Naive thymus-derived CD8-positive, alpha-beta T cell (primary cell): Measurements from ENCODE around the gene KCNT2. TPM values are rescaled to one million over a fixed set of nuclear protein-coding genes. Genes with fewer than 3 reads are reported as not detected.

Source experiments
- ATAC-seq, 2 donors: fragments of 150-1000 bp; cut with Tn5 transposase in 1 of 2; sonication (Bioruptor Pico), chemical (Tn5 transposase) in 1 of 2; 1 replicate in 1 of 2; 2 replicates in 1 of 2; pipeline ENCODE4 v1.10.0; 2021; ENCODE audit warnings: mild to moderate bottlenecking in 2 of 2, moderate library complexity in 2 of 2
- POLR2A ChIA-PET: fragments of 350-600 bp; sonication (Branson Sonifier 250); formaldehyde crosslinking; loops from one replicate; lab custom pipeline; 2021; ENCODE audit warnings: antibody characterized with exemption; lab: Charles Lee
- DNase-seq, 10 donors: peaks; one replicate each; pipeline versions ENCODE4 v3.0.0 to v3.0.0-alpha.2; 2020 to 2022
- H3K27ac Mint-ChIP-seq, 10 donors: one replicate each; pipeline ENCODE4 v1.8.0; 2020 to 2022; ENCODE audit warnings: mild to moderate bottlenecking in 10 of 10, mixed read lengths in 10 of 10, moderate library complexity in 4 of 10, inconsistent platforms in 1 of 10
- H3K27me3 Mint-ChIP-seq, 5 donors: one replicate each; pipeline ENCODE4 v1.8.0; 2021 to 2022; ENCODE audit warnings: mixed read lengths in 5 of 5
- H3K36me3 Mint-ChIP-seq, 3 donors: one replicate each; pipeline ENCODE4 v1.8.0; 2020 to 2022; ENCODE audit warnings: mixed read lengths in 3 of 3, mild to moderate bottlenecking in 2 of 3, inconsistent platforms in 1 of 3
- H3K4me1 Mint-ChIP-seq, 4 donors: one replicate each; pipeline ENCODE4 v1.8.0; 2021 to 2022; ENCODE audit warnings: mixed read lengths in 4 of 4
- H3K4me3 Mint-ChIP-seq, 10 donors: one replicate each; pipeline ENCODE4 v1.8.0; 2020 to 2022; ENCODE audit warnings: mild to moderate bottlenecking in 10 of 10, mixed read lengths in 10 of 10, moderate library complexity in 6 of 10, inconsistent platforms in 1 of 10
- H3K9me3 Mint-ChIP-seq, 9 donors: one replicate each; pipeline ENCODE4 v1.8.0; 2020 to 2022; ENCODE audit warnings: mixed read lengths in 9 of 9, mild to moderate bottlenecking in 3 of 9, inconsistent platforms in 1 of 9, moderate library complexity in 1 of 9
- microRNA-seq: library from miRNA; unstranded; fragments of <30 nt; microRNA quantifications from one replicate; pipeline ENCODE4 v1.2.0, GENCODE V29; 2022; ENCODE audit warnings: borderline microRNAs expressed
- polyA plus RNA-seq, 3 donors: library from polyadenylated mRNA; unstranded; fragments of 300-500 nt; fragmentation: Illumina TruSeq; gene quantifications; one replicate each; pipeline ENCODE4 v1.2.3, GENCODE V29; 2021
- total RNA-seq, 8 experiments: library from RNA in 2 of 8; stranded (reverse) in 2 of 8; gene quantifications; one replicate each; pipeline ENCODE4 v1.2.3 and lab custom pipeline; 2021 to 2026

Gene KCNT2
- total and polyA plus RNA-seq, 5 experiments from 2014 or later: not detected

DNA sequence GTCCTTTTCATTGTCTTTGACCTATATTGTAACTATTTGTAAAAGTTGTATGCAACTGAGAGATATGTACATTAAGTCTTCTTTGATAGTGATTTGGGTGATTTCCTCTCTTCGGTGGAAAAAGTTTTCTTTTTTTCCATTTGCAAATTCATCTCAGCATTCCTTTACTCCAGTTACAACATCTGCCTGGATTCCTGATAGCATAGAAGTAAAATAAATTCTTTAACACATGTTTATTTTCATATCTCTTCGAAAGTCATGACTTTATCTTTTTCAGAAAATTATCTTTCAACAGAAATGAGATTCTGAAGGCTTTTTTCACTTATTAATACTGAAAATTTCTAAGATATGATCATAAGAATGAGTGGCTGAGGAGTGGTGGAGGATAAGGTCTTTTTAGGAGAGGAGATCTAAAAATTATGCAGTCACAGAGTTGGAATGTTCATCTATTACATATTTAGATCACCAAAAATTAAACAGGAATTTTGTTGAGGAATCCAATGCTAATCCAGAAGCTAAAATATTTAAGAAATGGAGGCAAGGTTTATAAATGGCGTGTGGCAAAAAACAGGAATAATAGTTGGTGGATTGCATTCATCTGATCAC is 400.5 kb downstream of the KCNT2 start:
- ATAC-seq (no peak), DNase-seq (no peak)
- Mint-ChIP-seq H3K27me3 (peaks cover 0 to 2% (median 0%) of the 10 kb centered on the region in 5 donors), H3K9me3 (peaks cover 0 to 20% (median 0%) of the 10 kb centered on the region in 9 donors), H3K36me3 (no peaks in the 10 kb centered on the region), H3K27ac (no peak overlapping the region), H3K4me1 (no peaks in the 10 kb centered on the region), H3K4me3 (no peak overlapping the region)
- POLR2A ChIA-PET: no interaction called here

- POLR2A ChIA-PET: no interaction called here
- Mint-ChIP-seq H3K36me3 (no peaks in the 10 kb centered on the region), H3K4me1 (no peaks in the 10 kb centered on the region), H3K27ac (no peak overlapping the region), H3K9me3 (peaks cover 0 to 20% (median 0%) of the 10 kb centered on the region in 9 donors), H3K4me3 (no peak overlapping the region), H3K27me3 (peaks cover 0 to 2% (median 0%) of the 10 kb centered on the region in 5 donors)
- DNase-seq: no peak
- ATAC-seq: no peak
These were observed 402.4 kb downstream of the KCNT2 start for GRCh38 chr1:196205882-196206281.

DNA sequence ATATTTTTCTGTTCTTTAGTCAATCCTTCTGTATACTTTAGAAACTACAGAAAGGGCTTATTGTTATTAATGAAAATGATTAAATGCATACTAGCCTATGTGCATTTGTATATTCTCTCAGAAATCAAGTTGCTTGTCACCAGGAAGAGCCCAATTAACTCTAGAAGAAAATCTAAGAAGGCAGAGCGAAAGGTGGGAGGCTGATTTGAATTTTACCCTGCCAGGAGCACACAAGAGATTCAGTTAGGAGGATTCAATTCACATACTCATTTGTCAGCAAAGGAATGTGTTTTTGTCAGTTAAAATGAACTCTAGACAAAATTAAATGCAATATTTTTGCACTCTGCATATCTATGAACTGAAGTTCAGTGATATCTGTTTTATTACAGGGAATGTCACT is 411.8 kb downstream of the KCNT2 start:
- POLR2A ChIA-PET: no interaction called here
- no peak for DNase-seq
- Mint-ChIP-seq H3K9me3 (peaks cover 0 to 19% (median 4%) of the 10 kb centered on the region in 9 donors), H3K36me3 (no peaks in the 10 kb centered on the region), H3K4me3 (no peak overlapping the region), H3K27me3 (peaks cover 0 to 4% (median 1%) of the 10 kb centered on the region in 5 donors), H3K27ac (no peak overlapping the region), H3K4me1 (no peaks in the 10 kb centered on the region)
- no peak for ATAC-seq

- Mint-ChIP-seq H3K27me3 (peaks cover 0 to 4% (median 1%) of the 10 kb centered on the region in 5 donors), H3K36me3 (no peaks in the 10 kb centered on the region), H3K4me1 (no peaks in the 10 kb centered on the region), H3K4me3 (no peak overlapping the region), H3K9me3 (peaks cover 6 to 31% (median 16%) of the 10 kb centered on the region in 9 donors), H3K27ac (no peak overlapping the region)
- ATAC-seq (no peak), DNase-seq (no peak)
- POLR2A ChIA-PET: no interaction called here
These were observed 414.2 kb downstream of the KCNT2 start for GRCh38 chr1:196193896-196194559.

- no peak for DNase-seq
- H3K36me3 Mint-ChIP-seq: no peaks in the 10 kb centered on the region
- POLR2A ChIA-PET: interaction anchor here (0.6 kb wide), 1 partner anchor 14 kb away, joined by 5 read pairs; no protein-coding TSS in a partner anchor
- no peak overlapping the region for H3K27ac Mint-ChIP-seq
- peaks cover 0 to 9% (median 2%) of the 10 kb centered on the region in 9 donors for H3K9me3 Mint-ChIP-seq
- H3K4me3 Mint-ChIP-seq: no peak overlapping the region
- no peaks in the 10 kb centered on the region for H3K4me1 Mint-ChIP-seq
- ATAC-seq: no peak
- no peaks in the 10 kb centered on the region for H3K27me3 Mint-ChIP-seq
These were observed 424.3 kb downstream of the KCNT2 start for GRCh38 chr1:196183941-196184340.

GRCh38 chr1:196181594-196181878 is 426.7 kb downstream of the KCNT2 start:
- H3K27me3 Mint-ChIP-seq: no peaks in the 10 kb centered on the region
- no peak for ATAC-seq
- H3K4me1 Mint-ChIP-seq: no peaks in the 10 kb centered on the region
- H3K4me3 Mint-ChIP-seq: no peak overlapping the region
- no peaks in the 10 kb centered on the region for H3K36me3 Mint-ChIP-seq
- no peak for DNase-seq
- no peak overlapping the region for H3K27ac Mint-ChIP-seq
- POLR2A ChIA-PET: no interaction called here
- H3K9me3 Mint-ChIP-seq: peaks cover 0 to 14% (median 2%) of the 10 kb centered on the region in 9 donors

- ATAC-seq (no peak), DNase-seq (no peak)
- Mint-ChIP-seq H3K4me3 (no peak overlapping the region), H3K27me3 (no peaks in the 10 kb centered on the region), H3K9me3 (peaks cover 0 to 10% (median under 1%) of the 10 kb centered on the region in 9 donors), H3K4me1 (no peaks in the 10 kb centered on the region), H3K36me3 (no peaks in the 10 kb centered on the region), H3K27ac (no peak overlapping the region)
- POLR2A ChIA-PET: no interaction called here
These were observed 427.2 kb downstream of the KCNT2 start for GRCh38 chr1:196180847-196181593.

- peaks cover 0 to 10% (median 0%) of the 10 kb centered on the region in 9 donors for H3K9me3 Mint-ChIP-seq
- no peak for ATAC-seq
- DNase-seq: no peak
- H3K36me3 Mint-ChIP-seq: no peaks in the 10 kb centered on the region
- H3K27ac Mint-ChIP-seq: no peak overlapping the region
- H3K4me3 Mint-ChIP-seq: no peak overlapping the region
- no peaks in the 10 kb centered on the region for H3K4me1 Mint-ChIP-seq
- POLR2A ChIA-PET: no interaction called here
- no peaks in the 10 kb centered on the region for H3K27me3 Mint-ChIP-seq
These were observed 430.1 kb downstream of the KCNT2 start for GRCh38 chr1:196178083-196178635.

Small RNAs within 50 kb of the gene (microRNA-seq; reads per million reads assigned to microRNA genes)
- gene MIR4735: not detected

Other genes with a start within 250 kb of the KCNT2 start
- under 1 TPM; 0.21 to 0.44 TPM for gene CFH, start 43.6 kb upstream of the KCNT2 start, total RNA-seq
- 1 to 10 TPM in 1 of 3 donors, not detected in 2; 6.7 TPM for gene CFH, start 43.6 kb upstream of the KCNT2 start, polyA plus RNA-seq
- gene CFHR3, start 166.4 kb upstream of the KCNT2 start, total RNA-seq: not detected
- not detected for gene CFHR3, start 166.4 kb upstream of the KCNT2 start, polyA plus RNA-seq
- not detected for gene CFHR1, start 211.3 kb upstream of the KCNT2 start, total RNA-seq
- not detected for gene CFHR1, start 211.3 kb upstream of the KCNT2 start, polyA plus RNA-seq